H1 (cell line): ENCODE results near the gene NBPF1. TPM values are rescaled to one million over a fixed set of nuclear protein-coding genes. Genes with fewer than 3 reads are reported as not detected.
A peak's percentile ranks its signal among the peaks of the same experiment; 100 is the strongest.
"Not testable (repeated sequence)": the region's sequence is repeated elsewhere in the genome, so short reads cannot be mapped to it uniquely, and the experiment has no call there.

ENCODE experiments used
- CTCF ChIA-PET: fragments of 300-600 bp; sonication (Branson Sonifier 250); formaldehyde crosslinking; loops from one replicate; lab custom pipeline; 2021; ENCODE audit not compliant: partially characterized antibody; lab: Charles Lee
- POLR2A ChIA-PET: fragments of 300-600 bp; sonication (Branson Sonifier 250); formaldehyde crosslinking; loops from one replicate; lab custom pipeline; 2021; ENCODE audit warnings: inconsistent platforms; ENCODE audit not compliant: partially characterized antibody; lab: Charles Lee
- DNase-seq, 2 experiments: peaks; one replicate each; pipeline versions ENCODE4 v3.0.0 to v3.0.0-alpha.2; 2010 to 2022; ENCODE audit warnings: low spot score in 2 of 2, low read depth in 1 of 2, mixed read lengths in 1 of 2
- FAIRE-seq: peaks from 2 replicates; lab custom pipeline; 2011; peaks lifted over from hg19 to GRCh38; lab: Jason Lieb, UNC
- H2AFZ ChIP-seq: 2 replicates; pipeline ENCODE4 v1.8.1; 2012; ENCODE audit warnings: low read length, inconsistent platforms
- H2AK5ac ChIP-seq: 2 replicates; pipeline ENCODE4 v1.6.1; 2013; ENCODE audit warnings: low read depth, low read length
- H2BK120ac ChIP-seq: replicated peaks from 2 replicates; pipeline ENCODE3; 2013; ENCODE audit warnings: low read depth, low read length, inconsistent platforms
- H2BK12ac ChIP-seq: 2 replicates; pipeline ENCODE4 v1.6.1; 2013; ENCODE audit warnings: low read depth, low read length
- H2BK15ac ChIP-seq: 2 replicates; pipeline ENCODE4 v1.6.1; 2013; ENCODE audit warnings: low read length
- H2BK20ac ChIP-seq: 2 replicates; pipeline ENCODE4 v1.6.1; 2013; ENCODE audit warnings: low read length
- H2BK5ac ChIP-seq: 2 replicates; pipeline ENCODE4 v1.6.1; 2013; ENCODE audit warnings: low read depth, low read length
- H3K14ac ChIP-seq: 2 replicates; pipeline ENCODE4 v1.6.1; 2013; ENCODE audit warnings: inconsistent platforms; ENCODE audit not compliant: insufficient read length
- H3K18ac ChIP-seq: 2 replicates; pipeline ENCODE4 v1.6.1; 2013; ENCODE audit warnings: low read length; ENCODE audit errors: extremely low read depth
- H3K23ac ChIP-seq: 2 replicates; pipeline ENCODE4 v1.6.1; 2013; ENCODE audit warnings: inconsistent platforms; ENCODE audit not compliant: insufficient read length
- H3K23me2 ChIP-seq: 2 replicates; pipeline ENCODE4 v1.6.1; 2013; ENCODE audit warnings: low read depth, low read length
- H3K27ac ChIP-seq: 2 replicates; pipeline ENCODE4 v1.6.1; 2011; ENCODE audit warnings: low read depth, low read length, inconsistent platforms
- H3K27me3 ChIP-seq, 4 experiments: replicated peaks in 1 of 4; 1 replicate in 1 of 4; 2 replicates in 3 of 4; pipeline versions ENCODE4 v1.6.1 to v1.8.1; 2011 to 2013; ENCODE audit warnings: low read length in 3 of 4, mild to moderate bottlenecking in 3 of 4, inconsistent platforms in 2 of 4, mixed read lengths in 2 of 4, moderate library complexity in 1 of 4; ENCODE audit not compliant: control insufficient read depth in 3 of 4, insufficient read depth in 3 of 4; ENCODE audit errors: extremely low read depth in 1 of 4
- H3K36me3 ChIP-seq, 4 experiments: 2 replicates each; pipeline versions ENCODE4 v1.6.1 to v1.8.1; 2011 to 2013; ENCODE audit warnings: mild to moderate bottlenecking in 4 of 4, low read length in 3 of 4, moderate library complexity in 2 of 4, control low read depth in 1 of 4, inconsistent platforms in 1 of 4; ENCODE audit not compliant: insufficient read depth in 4 of 4, control insufficient read depth in 2 of 4
- H3K4ac ChIP-seq: replicated peaks from 2 replicates; pipeline ENCODE3; 2013; ENCODE audit warnings: low read length, low read depth, mixed read lengths, inconsistent platforms; ENCODE audit not compliant: insufficient read length
- H3K4me1 ChIP-seq, 4 experiments: replicated peaks in 1 of 4; 1 replicate in 1 of 4; 2 replicates in 3 of 4; pipeline versions ENCODE4 v1.6.1 to v1.8.1; 2011 to 2013; ENCODE audit warnings: low read length in 3 of 4, inconsistent platforms in 2 of 4, mixed read lengths in 1 of 4; ENCODE audit not compliant: insufficient read depth in 4 of 4, control insufficient read depth in 3 of 4
- H3K4me2 ChIP-seq, 2 experiments: 2 replicates each; pipeline versions ENCODE4 v1.6.1 to v1.8.1; 2011 to 2013; ENCODE audit warnings: low read depth in 2 of 2, low read length in 2 of 2, control low read depth in 1 of 2, inconsistent platforms in 1 of 2, mild to moderate bottlenecking in 1 of 2; ENCODE audit not compliant: insufficient read depth in 1 of 2
- H3K4me3 ChIP-seq, 4 experiments: fragments of 200-600, 300-600 bp in 1 of 4; sonication (generic), shearing (Covaris generic), sonication (Bioruptor Twin) in 1 of 4; 2 replicates each; pipeline versions ENCODE4 v1.5.1 to v1.8.1; 2011 to 2016; ENCODE audit warnings: low read length in 4 of 4, low read depth in 3 of 4, control low read depth in 2 of 4, inconsistent platforms in 2 of 4, mild to moderate bottlenecking in 2 of 4, mixed read lengths in 1 of 4, moderate library complexity in 1 of 4; ENCODE audit not compliant: insufficient read depth in 2 of 4; ENCODE audit errors: extremely low read depth in 1 of 4
- H3K56ac ChIP-seq: replicated peaks from 2 replicates; pipeline ENCODE3; 2013; ENCODE audit warnings: low read depth, mild to moderate bottlenecking, mixed read lengths, low read length, inconsistent platforms; ENCODE audit not compliant: insufficient read length
- H3K79me1 ChIP-seq: 2 replicates; pipeline ENCODE4 v1.6.1; 2013; ENCODE audit warnings: low read depth, low read length, control low read depth
- H3K79me2 ChIP-seq, 2 experiments: 2 replicates each; pipeline versions ENCODE4 v1.6.1 to v1.8.1; 2012 to 2013; ENCODE audit warnings: low read length in 2 of 2, mild to moderate bottlenecking in 2 of 2, inconsistent platforms in 1 of 2; ENCODE audit not compliant: insufficient read depth in 2 of 2, control insufficient read depth in 1 of 2
- H3K9ac ChIP-seq, 4 experiments: replicated peaks in 1 of 4; 1 replicate in 1 of 4; 2 replicates in 3 of 4; pipeline versions ENCODE4 v1.6.1 to v1.8.1; 2011 to 2013; ENCODE audit warnings: low read depth in 3 of 4, low read length in 3 of 4, control low read depth in 2 of 4, mild to moderate bottlenecking in 2 of 4, moderate library complexity in 2 of 4, inconsistent platforms in 1 of 4; ENCODE audit errors: extremely low read depth in 1 of 4
- H3K9me3 ChIP-seq, 2 experiments: 2 replicates each; pipeline versions ENCODE4 v1.6.1 to v1.8.1; 2012 to 2013; ENCODE audit warnings: mild to moderate bottlenecking in 2 of 2, moderate library complexity in 2 of 2, control low read depth in 1 of 2, inconsistent platforms in 1 of 2, low read depth in 1 of 2, low read length in 1 of 2, mixed read lengths in 1 of 2; ENCODE audit not compliant: insufficient read depth in 2 of 2
- H4K20me1 ChIP-seq, 2 experiments: replicated peaks in 1 of 2; 2 replicates each; pipeline versions ENCODE3 to v1.8.1; 2011 to 2013; ENCODE audit warnings: inconsistent platforms in 2 of 2, low read length in 2 of 2, mild to moderate bottlenecking in 1 of 2; ENCODE audit not compliant: insufficient read depth in 2 of 2, control insufficient read depth in 1 of 2
- H4K5ac ChIP-seq: 2 replicates; pipeline ENCODE4 v1.6.1; 2013; ENCODE audit warnings: low read length, low read depth, mixed read lengths, inconsistent platforms; ENCODE audit not compliant: insufficient read length
- H4K8ac ChIP-seq: 2 replicates; pipeline ENCODE4 v1.8.0; 2013; ENCODE audit warnings: mild to moderate bottlenecking, moderate library complexity, low read length, inconsistent platforms; ENCODE audit not compliant: insufficient read depth; ENCODE audit errors: extremely low read depth
- H4K91ac ChIP-seq: replicated peaks from 2 replicates; pipeline ENCODE3; 2013; ENCODE audit warnings: low read length, mixed read lengths, inconsistent platforms; ENCODE audit not compliant: insufficient read length
- WGBS, 2 experiments: shearing (Covaris generic) in 1 of 2; methylation state at CpG; one replicate each; pipeline versions ENCODE4 v1.1.6 to v1.1.7; 2013 to 2015; ENCODE audit warnings: low lambda C conversion rate in 2 of 2, mixed read lengths in 2 of 2, inconsistent platforms in 1 of 2, low coverage in 1 of 2, missing lambda C conversion rate in 1 of 2; ENCODE audit not compliant: insufficient replicate concordance in 2 of 2, insufficient coverage in 1 of 2, insufficient read length in 1 of 2; ENCODE audit errors: extremely low coverage in 1 of 2, missing lambda C conversion rate in 1 of 2; 5-methylcytosine and 5-hydroxymethylcytosine counted together
- polyA plus RNA-seq, 7 experiments: library from polyadenylated mRNA; depleted of rRNA in 3 of 7; stranded (reverse) in 5 of 7; unstranded in 2 of 7; fragments of >200 nt in 5 of 7; fragments of 200-250 nt in 2 of 7; gene quantifications; 1 replicate in 5 of 7; 2 replicates in 1 of 7; 4 replicates in 1 of 7; pipeline versions ENCODE4 v1.2.1 to v1.2.3, GENCODE V29; 2011 to 2013; ENCODE audit warnings: missing spikeins in 2 of 7, mixed read lengths in 2 of 7
- small RNA-seq: library from polyadenylated mRNA; stranded (forward); fragments of <200 nt; extraction: miRNeasy Mini kit (QIAGEN cat#:217004); gene quantifications from one replicate; pipeline ENCODE3, GENCODE V24; 2013; ENCODE audit not compliant: insufficient read depth
- total RNA-seq: library from RNA; stranded (reverse); fragmentation: NEBNext Ultra II Directional; extraction: Animal tissue kit (Norgen Biotek cat#: 25700); gene quantifications from 2 replicates; pipeline ENCODE4 v1.2.1, GENCODE V29; 2021

NBPF1 gene
- total and polyA plus RNA-seq, 2 of the 8 experiments (the other 6 are each of a cell fraction or from before 2014, with no cell fraction given), result 9.6 to 19.3 TPM

GRCh38 chr1:16512624-16513411 is 100.5 kb downstream of the NBPF1 start:
- not testable (repeated sequence) for H2BK120ac ChIP-seq, DNase-seq

More at GRCh38 chr1:16512624-16513411, 100.5 kb downstream of the NBPF1 start:
- H3K27ac ChIP-seq, H2AK5ac ChIP-seq, H2AFZ ChIP-seq, H4K5ac ChIP-seq, H3K23ac ChIP-seq, H3K14ac ChIP-seq, H3K9ac ChIP-seq, H4K8ac ChIP-seq, H2BK12ac ChIP-seq, H2BK15ac ChIP-seq, H3K79me2 ChIP-seq, H3K56ac ChIP-seq, H2BK5ac ChIP-seq, H3K79me1 ChIP-seq, H3K18ac ChIP-seq, H4K20me1 ChIP-seq, H2BK20ac ChIP-seq, H3K9me3 ChIP-seq, H3K27me3 ChIP-seq, H3K4ac ChIP-seq, FAIRE-seq, H3K23me2 ChIP-seq, H3K4me1 ChIP-seq, H3K36me3 ChIP-seq, H4K91ac ChIP-seq: not testable (repeated sequence)
- Histone ChIP-seq H3K4me2 (peak overlapping the region; percentile 57 to 64), H3K4me3 (peak overlapping the region in 2 of 4 experiments; percentile 33 to 49; a peak in 3 of 8 replicates)
- CTCF ChIA-PET, result interaction anchor here (1.1 kb wide), 1 partner anchor 108 kb away, joined by 3 read pairs; no protein-coding TSS in a partner anchor
- POLR2A ChIA-PET, result interaction anchor here (1.1 to 1.2 kb wide), 4 partner anchors 108 to 214 kb away, joined by 3 to 4 read pairs (median 3); no protein-coding TSS in a partner anchor
- 71% methylated on average over 14 of the region's 15 CpGs; no CpG with 5 or more reads in 1 of the 2 experiments for WGBS, 2 experiments

Small RNA genes lying within 50 kb of the gene (small RNA-seq; reads per million reads assigned to genes)
- gene RNU1-1 (not detected), gene RNU1-6P (not detected)

Other genes with a start within 250 kb of the NBPF1 start
- 108 and 116 TPM in 2 replicates for gene SZRD1, start 246.3 kb downstream of the NBPF1 start, total RNA-seq
- 97.8 and 108 TPM in 2 replicates for gene SZRD1, start 246.3 kb downstream of the NBPF1 start, polyA plus RNA-seq (2011; rRNA removed)
- gene SPATA21, start 176.1 kb downstream of the NBPF1 start, total RNA-seq, result not detected in 2 replicates
- 0.25 TPM in 1 of 2 replicates, not detected in the other for gene SPATA21, start 176.1 kb downstream of the NBPF1 start, polyA plus RNA-seq (2011; rRNA removed)
- 24.4 and 26.6 TPM in 2 replicates for gene NECAP2, start 172.8 kb downstream of the NBPF1 start, total RNA-seq
- gene NECAP2, start 172.8 kb downstream of the NBPF1 start, polyA plus RNA-seq (2011; rRNA removed), result 29.1 and 29.7 TPM in 2 replicates
- 1,303 and 1,497 TPM in 2 replicates for gene RNU1-1, start 99.3 kb downstream of the NBPF1 start, total RNA-seq
- under 0.01 and 145 TPM in 2 replicates for gene RNU1-1, start 99.3 kb downstream of the NBPF1 start, polyA plus RNA-seq (2011; rRNA removed)
- gene RNU1-3, start 53.4 kb upstream of the NBPF1 start, total RNA-seq, result 1,303 and 1,497 TPM in 2 replicates
- under 0.01 and 145 TPM in 2 replicates for gene RNU1-3, start 53.4 kb upstream of the NBPF1 start, polyA plus RNA-seq (2011; rRNA removed)
- 1,303 and 1,497 TPM in 2 replicates for gene RNU1-4, start 127.0 kb upstream of the NBPF1 start, total RNA-seq
- gene RNU1-4, start 127.0 kb upstream of the NBPF1 start, polyA plus RNA-seq (2011; rRNA removed), result under 0.01 and 145 TPM in 2 replicates